ENCODE measurements around the gene ATAD2B.
A peak's percentile ranks its signal among the peaks of the same experiment; 100 is the strongest.

DNA sequence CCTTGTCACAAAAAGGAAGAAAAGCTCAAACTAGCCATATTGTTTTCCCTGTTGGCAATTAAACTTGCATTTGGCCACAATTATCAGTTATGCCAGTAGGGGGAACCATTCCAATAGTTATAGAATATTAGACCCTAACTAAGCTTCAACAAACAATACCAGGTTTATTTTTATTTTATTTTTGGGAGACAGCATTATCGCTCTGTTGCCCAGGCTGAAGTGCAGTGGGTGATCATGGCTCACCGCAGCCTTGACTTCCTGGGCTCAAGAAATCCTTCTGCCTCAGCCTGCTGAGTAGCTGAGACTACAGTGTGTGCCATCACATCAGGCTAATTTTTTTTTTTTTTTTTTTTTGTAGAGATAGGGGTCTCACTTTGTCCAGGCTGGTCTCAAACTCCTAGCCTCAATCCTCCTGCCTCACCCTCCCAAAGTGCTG lies 102.1 kb downstream of the ATAD2B start:
- TF ChIP-seq, protein P1, sequence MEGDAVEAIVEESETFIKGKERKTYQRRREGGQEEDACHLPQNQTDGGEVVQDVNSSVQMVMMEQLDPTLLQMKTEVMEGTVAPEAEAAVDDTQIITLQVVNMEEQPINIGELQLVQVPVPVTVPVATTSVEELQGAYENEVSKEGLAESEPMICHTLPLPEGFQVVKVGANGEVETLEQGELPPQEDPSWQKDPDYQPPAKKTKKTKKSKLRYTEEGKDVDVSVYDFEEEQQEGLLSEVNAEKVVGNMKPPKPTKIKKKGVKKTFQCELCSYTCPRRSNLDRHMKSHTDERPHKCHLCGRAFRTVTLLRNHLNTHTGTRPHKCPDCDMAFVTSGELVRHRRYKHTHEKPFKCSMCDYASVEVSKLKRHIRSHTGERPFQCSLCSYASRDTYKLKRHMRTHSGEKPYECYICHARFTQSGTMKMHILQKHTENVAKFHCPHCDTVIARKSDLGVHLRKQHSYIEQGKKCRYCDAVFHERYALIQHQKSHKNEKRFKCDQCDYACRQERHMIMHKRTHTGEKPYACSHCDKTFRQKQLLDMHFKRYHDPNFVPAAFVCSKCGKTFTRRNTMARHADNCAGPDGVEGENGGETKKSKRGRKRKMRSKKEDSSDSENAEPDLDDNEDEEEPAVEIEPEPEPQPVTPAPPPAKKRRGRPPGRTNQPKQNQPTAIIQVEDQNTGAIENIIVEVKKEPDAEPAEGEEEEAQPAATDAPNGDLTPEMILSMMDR (IDR thresholded peaks at IDR 0.05; ENCODE audit: low read depth, low read length), result peak; percentile 75
- TF ChIP-seq EZH2phosphoT487 (IDR thresholded peaks at IDR 0.05; ENCODE audit: low read depth), result no peak
